ENCODE measurements around the gene CEP170B.

The CEP170B gene

DNA sequence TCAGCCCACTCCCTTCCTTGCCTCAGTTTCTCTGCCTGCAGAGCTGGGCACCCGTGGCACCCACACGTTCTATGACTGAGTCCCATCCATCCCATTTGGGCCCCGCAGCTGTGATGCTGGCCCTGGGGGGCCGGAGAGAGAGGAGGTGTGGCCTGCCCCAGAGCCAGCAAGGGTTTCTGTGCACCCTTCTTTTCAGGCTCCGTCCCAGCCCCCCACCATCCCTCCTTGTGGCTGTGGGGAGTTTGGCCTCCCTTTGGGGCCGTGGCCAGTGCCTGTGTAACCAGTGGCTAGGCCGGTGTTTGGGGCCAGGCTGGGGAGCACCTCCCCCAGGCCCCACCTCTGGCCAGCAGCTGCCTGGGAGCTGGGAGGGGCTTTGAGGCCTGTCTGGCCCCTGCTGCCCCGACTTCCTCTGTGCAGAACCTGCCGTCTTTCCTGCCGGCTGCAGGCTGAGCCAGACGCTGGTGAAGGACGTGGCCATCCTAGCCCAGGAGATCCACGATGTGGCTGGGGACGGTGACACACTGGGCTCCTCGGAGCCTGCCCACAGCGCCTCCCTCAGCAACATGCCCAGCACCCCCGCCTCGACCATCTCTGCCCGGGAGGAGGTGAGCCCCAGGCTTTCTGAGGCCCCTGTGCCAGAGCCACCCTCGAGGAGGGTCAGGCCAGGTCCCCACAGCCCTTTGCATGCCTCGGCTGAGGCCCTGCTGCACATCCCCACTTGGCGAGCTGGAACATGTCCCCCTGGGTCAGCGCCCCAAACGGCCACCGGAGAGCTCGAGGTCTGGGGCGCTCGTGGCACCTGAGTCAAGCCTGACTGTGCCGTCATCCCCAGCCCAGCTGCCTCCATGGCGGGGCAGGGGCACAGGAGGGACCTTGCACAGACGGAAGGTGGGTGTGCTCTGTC lies 27.7 kb downstream of the CEP170B start:
- H3K4me3 ChIP-seq (ENCODE audit: low read depth in 1 of 2, low read length in 2 of 2): no peak overlapping the region
- no peaks in the 10 kb centered on the region for H3K9me3 ChIP-seq (ENCODE audit: control insufficient read depth in 1 of 2, low read length in 2 of 2)
- no peaks in the 10 kb centered on the region for H3K27me3 ChIP-seq (ENCODE audit: low read depth, low read length)
- H3K27ac ChIP-seq (ENCODE audit: low read length): no peak overlapping the region
- peaks cover 0 to 11% of the 10 kb centered on the region in 2 donors for H3K4me1 ChIP-seq (ENCODE audit: control insufficient read depth in 1 of 2, insufficient read depth in 2 of 2, low read length in 2 of 2)
- peaks cover 0 to 9% of the 10 kb centered on the region in 2 donors for H3K36me3 ChIP-seq (ENCODE audit: control insufficient read depth in 1 of 2, insufficient read depth in 2 of 2, low read length in 2 of 2)

DNA sequence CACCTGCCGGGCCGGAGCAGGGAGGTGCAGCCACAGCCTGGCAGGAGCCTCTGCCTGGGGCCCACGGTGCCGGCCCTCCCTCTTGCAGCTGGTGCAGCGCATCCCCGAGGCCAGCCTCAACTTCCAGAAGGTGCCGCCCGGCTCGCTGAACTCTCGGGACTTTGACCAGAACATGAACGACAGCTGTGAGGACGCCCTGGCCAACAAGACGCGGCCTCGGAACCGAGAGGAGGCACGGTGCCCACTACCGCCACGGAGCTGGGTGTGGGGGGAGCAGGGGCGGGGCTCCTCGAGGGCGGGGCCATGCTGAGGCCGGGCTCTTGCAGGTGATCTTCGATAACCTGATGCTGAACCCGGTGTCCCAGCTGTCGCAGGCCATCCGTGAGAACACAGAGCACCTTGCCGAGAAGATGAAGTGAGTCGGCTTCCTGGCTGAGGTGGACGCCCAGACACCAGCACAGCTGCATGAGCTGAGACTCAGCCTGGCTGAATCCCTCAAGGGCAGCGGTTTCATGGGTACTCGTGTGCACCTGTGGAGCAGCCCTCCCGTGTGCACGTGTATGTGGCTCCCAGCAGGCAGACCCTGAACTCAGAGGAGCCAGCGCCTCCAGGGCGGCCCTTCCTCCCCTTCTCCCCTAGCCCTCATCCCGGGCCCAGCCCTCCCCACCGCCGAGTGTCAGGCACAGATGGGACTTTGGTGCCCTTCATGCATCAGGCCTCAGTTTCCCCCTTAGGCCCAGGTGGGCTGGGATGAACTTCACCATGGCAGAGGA lies 28.6 kb downstream of the CEP170B start:
- Histone ChIP-seq H3K27me3 (ENCODE audit: low read depth, low read length) (no peaks in the 10 kb centered on the region), H3K36me3 (ENCODE audit: control insufficient read depth in 1 of 2, insufficient read depth in 2 of 2, low read length in 2 of 2) (peaks cover 0 to 1% of the 10 kb centered on the region in 2 donors), H3K9me3 (ENCODE audit: control insufficient read depth in 1 of 2, low read length in 2 of 2) (no peaks in the 10 kb centered on the region), H3K4me3 (ENCODE audit: low read depth in 1 of 2, low read length in 2 of 2) (no peak overlapping the region), H3K4me1 (ENCODE audit: control insufficient read depth in 1 of 2, insufficient read depth in 2 of 2, low read length in 2 of 2) (peaks cover 0 to 11% of the 10 kb centered on the region in 2 donors), H3K27ac (ENCODE audit: low read length) (no peak overlapping the region)

DNA sequence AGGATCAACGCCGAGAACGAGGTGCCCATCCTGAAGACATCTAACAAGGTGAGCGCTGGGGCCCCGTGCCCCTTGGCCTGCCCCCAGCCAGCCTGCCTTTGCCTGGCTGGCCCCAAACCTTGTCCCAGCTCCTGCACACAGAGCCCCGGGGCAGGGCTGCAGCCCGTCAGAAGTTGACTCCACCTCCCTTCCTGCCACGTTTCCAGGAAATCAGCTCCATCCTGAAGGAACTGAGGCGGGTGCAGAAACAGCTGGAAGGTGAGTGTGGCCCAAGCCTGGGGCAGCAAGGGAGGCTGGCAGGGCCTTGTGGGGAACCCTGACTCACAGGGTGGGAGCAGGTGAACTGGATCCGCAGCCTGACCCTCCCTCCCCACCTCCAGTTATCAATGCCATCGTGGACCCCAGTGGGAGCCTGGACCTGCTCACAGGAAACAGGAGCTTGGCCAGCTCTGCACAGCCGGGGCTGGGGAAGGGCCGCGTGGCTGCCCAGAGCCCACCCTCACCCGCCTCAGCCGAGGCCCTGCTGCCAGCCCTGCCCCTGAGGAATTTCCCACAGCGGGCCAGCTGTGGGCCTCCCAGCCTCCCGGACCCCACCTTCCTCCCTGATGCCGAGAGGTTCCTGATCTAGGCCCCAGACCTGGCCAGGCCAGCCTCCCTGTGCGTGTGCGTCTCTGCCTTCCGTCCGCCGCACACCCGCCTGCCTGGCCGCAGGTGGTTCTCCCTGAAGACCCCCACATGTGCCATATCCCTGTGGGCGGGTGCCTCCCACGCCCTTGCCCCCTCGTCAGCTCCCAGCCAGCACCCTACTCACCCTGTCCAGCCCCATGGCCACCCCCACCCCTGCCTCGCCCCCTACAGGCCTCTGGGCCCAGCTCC lies 29.5 kb downstream of the CEP170B start:
- no peaks in the 10 kb centered on the region for H3K36me3 ChIP-seq (ENCODE audit: control insufficient read depth in 1 of 2, insufficient read depth in 2 of 2, low read length in 2 of 2)
- H3K27ac ChIP-seq (ENCODE audit: low read length): no peak overlapping the region
- H3K27me3 ChIP-seq (ENCODE audit: low read depth, low read length): no peaks in the 10 kb centered on the region
- H3K4me3 ChIP-seq (ENCODE audit: low read depth in 1 of 2, low read length in 2 of 2): no peak overlapping the region
- no peaks in the 10 kb centered on the region for H3K9me3 ChIP-seq (ENCODE audit: control insufficient read depth in 1 of 2, low read length in 2 of 2)
- H3K4me1 ChIP-seq (ENCODE audit: control insufficient read depth in 1 of 2, insufficient read depth in 2 of 2, low read length in 2 of 2): peaks cover 0 to 11% of the 10 kb centered on the region in 2 donors

DNA sequence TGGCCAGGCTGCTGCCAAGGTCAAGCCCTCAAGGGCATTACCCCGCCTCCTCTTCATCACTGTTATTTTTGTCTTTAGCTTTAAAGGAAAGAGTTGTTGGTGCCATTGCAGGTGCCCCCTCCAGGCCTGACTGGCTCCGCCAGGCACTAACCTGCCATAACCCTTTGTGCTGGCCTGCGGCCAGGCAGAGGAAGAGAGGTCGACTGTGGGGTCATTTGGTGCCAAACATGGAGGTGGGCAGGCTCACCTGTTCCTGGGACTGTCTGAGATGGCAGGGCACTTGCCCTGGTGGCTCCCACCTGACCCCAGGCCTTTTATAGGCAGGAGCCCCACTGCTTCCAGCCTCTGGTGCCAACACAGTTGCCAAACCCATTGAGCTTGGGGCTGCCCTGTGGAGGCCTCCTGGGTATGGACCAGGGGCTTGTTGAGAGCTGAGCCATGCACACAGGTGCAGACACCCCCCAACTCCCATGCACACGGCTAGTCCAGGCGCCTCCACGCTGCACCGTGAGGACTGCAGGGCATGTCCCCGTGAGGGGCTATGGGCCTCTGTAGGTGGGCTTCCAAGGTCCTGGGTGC lies 30.2 kb downstream of the CEP170B start:
- H3K27ac ChIP-seq (ENCODE audit: low read length): no peak overlapping the region
- no peaks in the 10 kb centered on the region for H3K9me3 ChIP-seq (ENCODE audit: control insufficient read depth in 1 of 2, low read length in 2 of 2)
- H3K36me3 ChIP-seq (ENCODE audit: control insufficient read depth in 1 of 2, insufficient read depth in 2 of 2, low read length in 2 of 2): no peaks in the 10 kb centered on the region
- no peak overlapping the region for H3K4me3 ChIP-seq (ENCODE audit: low read depth in 1 of 2, low read length in 2 of 2)
- H3K4me1 ChIP-seq (ENCODE audit: control insufficient read depth in 1 of 2, insufficient read depth in 2 of 2, low read length in 2 of 2): peaks cover 0 to 11% of the 10 kb centered on the region in 2 donors
- H3K27me3 ChIP-seq (ENCODE audit: low read depth, low read length): no peaks in the 10 kb centered on the region

DNA sequence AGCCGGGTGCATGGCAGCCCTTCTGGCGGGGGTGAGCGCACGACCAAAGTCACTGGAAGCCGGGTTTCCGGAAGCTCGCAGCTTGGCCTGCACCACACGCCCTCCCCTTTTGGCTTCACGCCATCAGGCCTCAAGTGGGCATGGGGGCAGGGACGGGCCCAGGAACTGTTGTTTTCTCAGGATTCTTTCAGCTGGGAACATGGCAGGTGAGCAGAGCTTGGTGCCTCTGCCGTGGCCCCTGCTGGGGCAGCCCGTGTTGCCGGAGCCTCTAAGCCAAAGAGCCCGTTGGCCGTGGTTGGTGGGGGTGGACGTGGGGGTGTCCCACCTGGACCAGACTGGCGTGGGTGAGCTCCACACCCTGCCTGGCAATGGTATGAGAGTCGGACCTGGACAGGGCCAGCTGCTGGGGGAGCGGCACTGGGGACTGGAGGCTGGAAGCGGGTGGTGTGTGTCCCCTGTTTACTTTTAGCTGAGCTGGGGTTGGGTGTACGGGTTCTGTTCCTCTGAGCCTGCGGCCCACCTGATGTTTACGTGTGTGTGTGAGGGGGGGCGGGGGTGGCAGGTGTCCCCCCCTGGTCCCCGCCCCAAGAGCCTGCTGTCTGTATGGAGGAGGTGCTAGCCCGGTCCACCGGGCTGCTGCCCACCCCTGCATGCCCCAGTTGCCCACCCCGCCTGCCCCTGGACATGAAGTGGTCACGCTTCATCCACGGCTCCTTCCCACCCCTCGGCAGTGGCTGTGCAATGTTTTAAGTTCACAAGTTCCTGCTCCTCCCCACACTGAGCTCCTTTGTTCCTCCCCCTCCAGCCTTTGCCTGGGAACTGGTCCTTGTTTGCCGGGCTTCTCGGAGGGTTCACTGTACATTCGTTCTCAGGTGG lies 31.0 kb downstream of the CEP170B start:
- no peaks in the 10 kb centered on the region for H3K9me3 ChIP-seq (ENCODE audit: control insufficient read depth in 1 of 2, low read length in 2 of 2)
- H3K27me3 ChIP-seq (ENCODE audit: low read depth, low read length): no peaks in the 10 kb centered on the region
- no peak overlapping the region for H3K4me3 ChIP-seq (ENCODE audit: low read depth in 1 of 2, low read length in 2 of 2)
- no peaks in the 10 kb centered on the region for H3K36me3 ChIP-seq (ENCODE audit: control insufficient read depth in 1 of 2, insufficient read depth in 2 of 2, low read length in 2 of 2)
- peaks cover 0 to 11% of the 10 kb centered on the region in 2 donors for H3K4me1 ChIP-seq (ENCODE audit: control insufficient read depth in 1 of 2, insufficient read depth in 2 of 2, low read length in 2 of 2)
- no peak overlapping the region for H3K27ac ChIP-seq (ENCODE audit: low read length)

DNA sequence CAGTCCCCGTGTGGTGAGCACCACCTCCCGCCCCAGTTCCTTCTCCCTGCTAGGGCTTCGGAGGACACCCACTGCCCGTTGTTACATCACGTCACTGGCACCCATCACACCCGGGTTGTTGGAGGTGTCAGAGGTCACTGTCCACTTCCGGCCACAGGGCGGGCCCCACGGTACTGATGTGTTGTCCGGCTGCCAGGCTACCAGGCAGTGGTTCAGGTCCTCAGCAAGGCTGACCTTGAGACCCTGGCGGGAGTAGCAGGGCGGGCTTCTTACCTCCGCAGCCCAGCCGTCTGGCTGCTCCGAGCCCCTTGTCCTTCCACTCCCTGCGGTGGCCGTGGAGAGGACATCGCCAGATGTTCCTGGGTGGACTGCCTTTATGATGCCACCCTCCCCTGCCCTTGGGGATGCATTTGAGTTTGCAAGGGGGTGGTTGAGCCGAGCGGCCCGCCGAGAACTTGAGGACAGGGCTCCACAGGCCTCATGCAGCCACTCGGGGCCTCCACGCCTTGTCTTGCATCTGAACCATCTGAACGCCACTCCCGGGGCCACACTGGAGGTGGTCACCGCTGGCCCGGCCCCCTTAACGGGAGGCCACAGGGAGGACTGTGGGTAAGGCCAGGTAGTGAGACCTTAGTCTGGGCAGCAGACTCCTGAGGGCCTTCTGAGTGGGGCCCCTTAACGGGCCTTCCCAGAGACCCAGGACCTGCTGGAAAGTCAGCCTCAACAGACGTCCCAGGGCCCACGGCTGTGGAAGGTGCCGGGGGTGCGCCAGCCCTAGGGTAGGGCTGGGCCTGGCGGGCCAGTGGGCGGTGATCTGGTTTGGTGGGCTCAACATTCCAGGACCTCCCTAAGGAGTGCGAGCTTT lies 32.5 kb downstream of the CEP170B start:
- H3K4me3 ChIP-seq (ENCODE audit: low read depth in 1 of 2, low read length in 2 of 2): no peak overlapping the region
- no peaks in the 10 kb centered on the region for H3K9me3 ChIP-seq (ENCODE audit: control insufficient read depth in 1 of 2, low read length in 2 of 2)
- H3K4me1 ChIP-seq (ENCODE audit: control insufficient read depth in 1 of 2, insufficient read depth in 2 of 2, low read length in 2 of 2): peaks cover 0 to 11% of the 10 kb centered on the region in 2 donors
- no peak overlapping the region for H3K27ac ChIP-seq (ENCODE audit: low read length)
- no peaks in the 10 kb centered on the region for H3K27me3 ChIP-seq (ENCODE audit: low read depth, low read length)
- no peaks in the 10 kb centered on the region for H3K36me3 ChIP-seq (ENCODE audit: control insufficient read depth in 1 of 2, insufficient read depth in 2 of 2, low read length in 2 of 2)

DNA sequence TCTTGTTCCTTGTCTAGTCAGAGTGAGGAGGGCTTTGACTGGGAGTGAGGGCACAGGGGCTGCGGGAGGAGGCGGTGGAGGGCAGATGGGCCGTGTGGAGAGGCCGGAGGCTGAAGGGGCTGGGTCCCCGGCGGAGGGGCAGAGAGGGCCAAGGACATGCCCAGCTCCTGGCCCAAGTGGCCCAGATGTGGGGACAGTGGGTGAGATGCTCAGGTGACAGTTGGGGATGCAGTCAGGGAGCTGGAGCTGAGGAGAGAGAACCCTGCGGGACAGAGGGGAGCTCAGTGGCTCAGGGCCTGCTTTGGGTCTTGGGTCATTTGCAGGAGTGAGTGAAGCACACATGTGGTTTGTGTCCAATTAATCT lies 33.1 kb downstream of the CEP170B start:
- no peaks in the 10 kb centered on the region for H3K36me3 ChIP-seq (ENCODE audit: control insufficient read depth in 1 of 2, insufficient read depth in 2 of 2, low read length in 2 of 2)
- no peaks in the 10 kb centered on the region for H3K9me3 ChIP-seq (ENCODE audit: control insufficient read depth in 1 of 2, low read length in 2 of 2)
- no peaks in the 10 kb centered on the region for H3K27me3 ChIP-seq (ENCODE audit: low read depth, low read length)
- H3K4me3 ChIP-seq (ENCODE audit: low read depth in 1 of 2, low read length in 2 of 2): no peak overlapping the region
- H3K4me1 ChIP-seq (ENCODE audit: control insufficient read depth in 1 of 2, insufficient read depth in 2 of 2, low read length in 2 of 2): peaks cover 0 to 11% of the 10 kb centered on the region in 2 donors
- H3K27ac ChIP-seq (ENCODE audit: low read length): no peak overlapping the region

DNA sequence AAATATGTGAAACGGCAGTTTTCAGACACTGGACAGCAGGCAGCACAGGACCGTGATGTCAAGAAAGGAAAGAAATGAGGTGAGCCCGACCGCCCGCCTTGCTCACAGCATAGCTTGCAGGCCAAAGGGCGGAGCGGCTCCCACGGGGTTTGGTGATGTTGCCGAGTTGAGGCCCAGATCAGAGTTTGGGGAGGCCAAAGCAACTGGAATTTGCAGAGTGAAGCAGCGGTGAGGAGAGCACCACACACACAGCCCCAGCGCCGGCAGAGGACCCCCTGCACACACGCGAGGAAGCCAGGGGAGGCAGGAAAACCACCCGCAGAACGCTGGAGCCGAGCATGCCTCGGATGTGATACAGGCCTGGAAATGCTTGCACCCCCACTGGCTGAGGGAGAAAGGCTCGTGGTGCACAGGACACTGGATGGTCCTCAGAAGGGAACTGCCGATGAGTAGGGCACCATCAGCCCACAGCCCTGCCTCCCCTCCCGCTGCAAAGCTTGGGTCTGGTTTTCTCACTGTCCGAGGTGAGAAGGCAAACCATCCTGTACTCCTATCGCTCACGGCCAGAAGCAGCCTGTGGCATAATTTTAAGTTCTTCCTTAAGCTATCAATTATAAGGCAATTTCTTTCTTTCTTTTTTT lies 33.9 kb downstream of the CEP170B start:
- Histone ChIP-seq H3K27me3 (ENCODE audit: low read depth, low read length) (no peaks in the 10 kb centered on the region), H3K4me3 (ENCODE audit: low read depth in 1 of 2, low read length in 2 of 2) (no peak overlapping the region), H3K4me1 (ENCODE audit: control insufficient read depth in 1 of 2, insufficient read depth in 2 of 2, low read length in 2 of 2) (peaks cover 0 to 11% of the 10 kb centered on the region in 2 donors), H3K27ac (ENCODE audit: low read length) (no peak overlapping the region), H3K36me3 (ENCODE audit: control insufficient read depth in 1 of 2, insufficient read depth in 2 of 2, low read length in 2 of 2) (no peaks in the 10 kb centered on the region), H3K9me3 (ENCODE audit: control insufficient read depth in 1 of 2, low read length in 2 of 2) (no peaks in the 10 kb centered on the region)

DNA sequence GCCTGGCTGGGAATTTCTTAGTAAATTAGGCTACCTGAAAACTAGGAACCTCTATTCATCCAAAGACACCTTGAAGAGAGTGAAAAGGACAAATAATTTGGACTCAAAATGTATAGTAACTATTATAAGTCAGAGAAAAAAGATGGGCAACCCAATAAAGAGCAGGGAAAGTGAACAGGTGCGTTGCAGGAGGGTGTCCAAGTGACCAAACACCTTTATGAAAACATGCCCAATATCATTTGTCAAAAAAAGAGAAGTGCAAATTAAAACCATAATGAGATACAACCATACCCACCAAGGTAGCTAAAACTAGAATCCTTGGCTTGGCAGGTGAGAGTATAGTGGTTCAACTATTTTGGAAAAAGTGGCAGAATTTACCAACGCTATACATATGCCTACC lies 34.7 kb downstream of the CEP170B start:
- Histone ChIP-seq H3K27ac (ENCODE audit: low read length) (no peak overlapping the region), H3K9me3 (ENCODE audit: control insufficient read depth in 1 of 2, low read length in 2 of 2) (no peaks in the 10 kb centered on the region), H3K27me3 (ENCODE audit: low read depth, low read length) (no peaks in the 10 kb centered on the region), H3K36me3 (ENCODE audit: control insufficient read depth in 1 of 2, insufficient read depth in 2 of 2, low read length in 2 of 2) (no peaks in the 10 kb centered on the region), H3K4me1 (ENCODE audit: control insufficient read depth in 1 of 2, insufficient read depth in 2 of 2, low read length in 2 of 2) (peaks cover 0 to 11% of the 10 kb centered on the region in 2 donors), H3K4me3 (ENCODE audit: low read depth in 1 of 2, low read length in 2 of 2) (no peak overlapping the region)
